GM13976 (cell line): ENCODE results near the gene SCUBE2.

ENCODE experiments used
- DNase-seq: peaks from one replicate; pipeline ENCODE4 v3.0.0; 2012; ENCODE audit warnings: low spot score
- in situ Hi-C: fragments of 300-500 bp; cut with MboI; formaldehyde crosslinking; loops from one replicate; pipeline ENCODE4 v1.12.0; 2022; ENCODE audit warnings: low sequenced_read_pairs, mixed read lengths, inconsistent platforms; ENCODE audit not compliant: unreplicated experiment
- TF ChIP-seq, protein P1 (sequence below): IDR thresholded peaks from 2 replicates; pipeline ENCODE4 v1.5.1; 2012; ENCODE audit warnings: borderline replicate concordance, mild to moderate bottlenecking; ENCODE audit not compliant: insufficient read depth; ENCODE audit errors: extremely low read depth, missing control alignments, control extremely low read depth

Gene SCUBE2

DNA sequence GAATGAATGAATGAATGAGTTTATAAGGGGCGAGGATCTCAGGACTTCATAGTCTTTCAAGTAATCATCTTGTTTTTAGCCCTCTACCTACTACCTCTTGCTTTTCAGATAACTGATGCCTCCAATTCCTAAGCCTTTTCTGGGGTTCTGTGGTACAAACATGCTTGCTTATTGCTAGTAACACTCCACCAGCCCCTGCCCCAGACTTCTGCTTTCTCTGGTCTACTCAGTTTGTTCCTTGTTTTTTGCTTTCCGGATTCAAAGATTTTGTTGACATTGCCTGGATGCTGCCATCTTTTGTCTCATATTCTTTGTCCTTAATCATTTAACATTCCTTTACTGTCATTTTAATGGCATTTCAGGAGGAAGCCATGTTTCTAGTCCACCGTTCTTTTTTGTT lies 118.3 kb downstream of the SCUBE2 start:
- TF ChIP-seq, protein P1, sequence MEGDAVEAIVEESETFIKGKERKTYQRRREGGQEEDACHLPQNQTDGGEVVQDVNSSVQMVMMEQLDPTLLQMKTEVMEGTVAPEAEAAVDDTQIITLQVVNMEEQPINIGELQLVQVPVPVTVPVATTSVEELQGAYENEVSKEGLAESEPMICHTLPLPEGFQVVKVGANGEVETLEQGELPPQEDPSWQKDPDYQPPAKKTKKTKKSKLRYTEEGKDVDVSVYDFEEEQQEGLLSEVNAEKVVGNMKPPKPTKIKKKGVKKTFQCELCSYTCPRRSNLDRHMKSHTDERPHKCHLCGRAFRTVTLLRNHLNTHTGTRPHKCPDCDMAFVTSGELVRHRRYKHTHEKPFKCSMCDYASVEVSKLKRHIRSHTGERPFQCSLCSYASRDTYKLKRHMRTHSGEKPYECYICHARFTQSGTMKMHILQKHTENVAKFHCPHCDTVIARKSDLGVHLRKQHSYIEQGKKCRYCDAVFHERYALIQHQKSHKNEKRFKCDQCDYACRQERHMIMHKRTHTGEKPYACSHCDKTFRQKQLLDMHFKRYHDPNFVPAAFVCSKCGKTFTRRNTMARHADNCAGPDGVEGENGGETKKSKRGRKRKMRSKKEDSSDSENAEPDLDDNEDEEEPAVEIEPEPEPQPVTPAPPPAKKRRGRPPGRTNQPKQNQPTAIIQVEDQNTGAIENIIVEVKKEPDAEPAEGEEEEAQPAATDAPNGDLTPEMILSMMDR, result no peak
- in situ Hi-C loops, result no loop called here
- DNase-seq, result no peak

DNA sequence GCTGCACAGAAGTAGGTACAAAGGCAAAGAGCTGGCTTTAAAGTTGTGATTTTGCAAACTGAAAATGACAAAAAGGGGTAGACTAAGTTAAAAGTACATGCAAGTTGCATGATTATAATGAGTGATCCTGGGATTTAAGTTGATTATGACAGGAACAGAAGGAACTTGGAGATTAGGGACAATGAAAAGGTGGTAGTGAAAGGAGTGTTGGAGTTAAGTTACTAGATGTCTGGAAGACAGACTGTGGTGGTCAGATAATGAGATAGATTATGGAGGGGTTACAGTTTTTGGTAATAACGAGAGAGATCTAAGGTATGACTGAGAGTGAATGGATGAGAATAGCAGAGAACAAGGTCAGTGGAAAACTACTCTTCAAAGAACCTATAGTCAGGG lies 119.5 kb downstream of the SCUBE2 start:
- TF ChIP-seq, protein P1, result no peak
- in situ Hi-C loops, result no loop called here
- DNase-seq, result no peak

DNA sequence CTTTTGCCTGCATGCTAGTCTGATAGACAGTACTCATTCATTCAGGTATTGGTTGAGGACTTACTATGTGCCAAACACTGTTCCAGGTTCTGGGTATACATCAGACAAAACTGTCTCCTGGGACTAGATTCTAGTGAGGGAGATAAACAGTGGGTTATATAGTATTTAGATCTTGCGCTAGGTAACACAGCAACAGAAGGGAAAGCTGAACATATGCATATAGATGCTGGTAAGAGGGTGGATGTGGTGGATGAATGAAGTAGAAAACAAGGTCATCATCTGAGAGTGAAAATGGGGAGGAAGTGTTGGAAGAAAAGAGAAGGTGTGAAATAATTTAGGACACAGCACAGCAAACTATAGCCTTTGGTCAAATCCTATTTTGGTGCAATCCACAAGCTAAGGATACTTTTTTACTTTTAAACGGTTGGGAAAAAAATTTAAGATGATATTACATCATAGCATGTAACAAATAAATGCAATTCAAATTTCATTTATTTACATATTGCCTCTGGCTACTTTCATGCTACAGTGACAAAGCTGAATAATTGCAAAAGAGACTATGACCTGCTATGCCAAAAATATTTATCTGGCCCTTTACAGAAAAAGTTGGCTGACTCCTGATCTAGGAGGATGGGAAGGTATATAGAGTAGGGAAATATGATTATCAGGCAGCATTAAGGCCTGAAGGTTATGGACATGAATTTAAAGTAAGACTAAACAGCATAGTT lies 120.0 kb downstream of the SCUBE2 start:
- no peak for DNase-seq
- TF ChIP-seq, protein P1, result no peak
- in situ Hi-C loops, result no loop called here
